HG03039 (cell line): ENCODE measurements around the gene PFDN2.
"Not testable (repeated sequence)": the region's sequence is repeated elsewhere in the genome, so short reads cannot be mapped to it uniquely, and the experiment has no call there.

Source experiments
- ATAC-seq: cut with Tn5 transposase; IDR thresholded peaks from one replicate; pipeline ENCODE4 v1.9.1; 2021; ENCODE audit warnings: mild to moderate bottlenecking, moderate library complexity; ENCODE audit not compliant: unreplicated experiment

The PFDN2 gene

DNA sequence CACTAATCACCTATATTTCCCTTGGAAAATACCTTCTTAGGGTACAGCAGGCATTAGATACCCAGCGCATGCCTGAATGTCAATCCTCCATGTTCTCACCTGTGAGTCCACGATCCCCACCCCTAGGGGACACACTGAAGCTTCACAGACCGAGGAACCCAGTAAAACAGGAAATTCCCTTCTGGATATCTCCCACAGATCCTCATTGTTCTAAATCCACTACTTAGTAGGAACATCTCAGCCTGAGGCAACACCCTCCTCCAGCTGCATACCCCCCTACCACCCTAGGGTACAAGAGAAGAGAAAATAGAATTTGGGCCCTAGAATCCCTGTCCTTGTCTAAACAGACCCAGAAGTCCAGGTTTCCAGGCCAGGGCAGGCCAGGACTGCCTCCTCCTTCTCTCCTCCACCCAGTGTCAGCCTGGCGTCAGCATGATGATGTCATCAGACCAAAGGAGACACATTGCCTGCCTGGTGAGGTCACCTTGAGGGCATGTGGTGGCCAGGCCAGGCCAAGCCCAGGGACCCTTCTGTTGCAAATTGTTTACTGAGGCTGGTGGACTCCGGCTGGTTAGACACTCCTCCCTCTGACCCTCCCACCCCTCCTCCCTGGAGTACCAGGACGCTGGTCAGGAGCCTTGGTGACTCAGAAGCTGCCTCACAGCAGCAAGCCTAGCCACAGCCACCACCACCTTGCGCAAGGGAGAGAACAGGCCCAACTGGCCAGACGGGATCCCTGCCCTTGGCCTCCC lies 34.7 kb downstream of the PFDN2 start:
- no peak for ATAC-seq

GRCh38 chr1:161082483-161082882 lies 35.4 kb downstream of the PFDN2 start:
- ATAC-seq = no peak

GRCh38 chr1:161081519-161081918 lies 36.3 kb downstream of the PFDN2 start:
- ATAC-seq = no peak

- no peak for ATAC-seq
These were observed 37.1 kb downstream of the PFDN2 start for GRCh38 chr1:161080441-161081405.

DNA sequence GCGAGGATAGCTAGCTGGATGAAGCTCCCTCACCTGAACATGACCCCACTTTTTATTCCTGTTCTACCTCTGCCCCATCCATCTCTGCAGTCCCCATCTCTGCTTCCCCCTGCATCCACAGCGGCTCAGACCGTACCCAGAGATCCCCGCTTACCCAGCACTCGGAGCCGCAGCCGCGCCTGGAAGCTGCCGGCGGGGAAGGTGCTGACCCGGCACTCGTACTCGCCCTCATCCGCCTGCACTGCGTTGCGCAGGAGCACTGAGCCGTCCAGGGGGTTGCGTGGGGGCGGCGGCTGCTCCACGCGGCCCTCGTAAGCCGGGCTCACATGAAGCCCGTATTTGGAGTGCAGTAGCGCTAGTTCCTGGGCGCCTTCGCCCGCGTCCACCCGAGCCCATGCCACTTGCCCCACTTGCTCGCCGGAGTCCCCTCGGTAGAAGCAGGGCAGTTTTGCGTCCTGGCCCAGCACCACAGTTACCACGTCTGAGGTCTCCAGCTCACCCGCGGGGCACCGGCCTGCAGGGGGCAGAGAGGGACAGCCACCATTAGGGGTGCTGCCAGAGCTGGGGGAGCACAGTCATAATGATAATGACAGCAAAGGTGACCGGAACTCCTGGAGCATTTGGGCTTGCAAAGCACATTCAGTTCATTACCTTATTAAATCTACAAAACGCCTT lies 38.3 kb downstream of the PFDN2 start:
- no peak for ATAC-seq

DNA sequence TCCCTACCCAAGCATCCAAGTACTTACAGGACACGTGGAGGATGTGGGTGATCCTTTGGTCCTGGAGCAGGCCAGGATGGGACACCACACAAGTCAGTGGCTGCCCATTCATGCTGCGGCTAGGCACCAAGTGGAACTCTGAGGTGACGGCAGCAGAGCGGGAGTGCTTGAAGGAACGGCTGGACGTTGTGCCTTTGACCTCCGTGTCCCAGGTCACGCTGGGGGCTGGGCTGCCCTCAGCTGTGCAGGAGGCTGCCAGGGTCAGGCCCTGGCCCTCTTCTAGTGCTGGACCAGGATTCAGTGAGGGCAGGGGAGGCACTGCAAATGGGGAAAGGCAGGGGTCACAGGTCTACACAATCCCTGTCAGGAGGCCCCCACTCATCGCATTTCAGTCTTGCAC lies 40.4 kb downstream of the PFDN2 start:
- no peak for ATAC-seq

DNA sequence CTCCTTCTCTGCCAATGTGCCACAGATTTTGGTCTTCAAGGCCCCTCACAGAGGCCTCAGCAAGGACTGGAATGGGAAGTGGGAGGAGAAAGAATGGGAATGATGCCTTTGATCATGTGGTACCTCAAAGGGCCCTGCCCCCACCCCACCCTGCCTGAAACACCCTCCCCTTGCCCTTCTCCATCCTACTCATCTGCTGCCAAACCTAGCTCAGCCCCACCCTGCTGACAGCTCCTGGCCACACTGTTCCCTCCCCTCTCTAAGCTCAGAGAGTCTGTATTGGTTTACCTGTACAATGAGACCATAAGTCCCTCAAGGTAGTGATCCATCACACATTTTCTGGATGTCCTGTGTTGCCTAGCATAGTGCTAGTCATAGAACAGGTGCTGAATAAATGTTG lies 41.4 kb downstream of the PFDN2 start:
- no peak for ATAC-seq

- ATAC-seq = no peak
These were observed 43.0 kb downstream of the PFDN2 start for GRCh38 chr1:161074676-161075368.

GRCh38 chr1:161073474-161074121 lies 44.2 kb downstream of the PFDN2 start:
- ATAC-seq = no peak

- ATAC-seq = no peak
These were observed 44.9 kb downstream of the PFDN2 start for GRCh38 chr1:161072751-161073449.

DNA sequence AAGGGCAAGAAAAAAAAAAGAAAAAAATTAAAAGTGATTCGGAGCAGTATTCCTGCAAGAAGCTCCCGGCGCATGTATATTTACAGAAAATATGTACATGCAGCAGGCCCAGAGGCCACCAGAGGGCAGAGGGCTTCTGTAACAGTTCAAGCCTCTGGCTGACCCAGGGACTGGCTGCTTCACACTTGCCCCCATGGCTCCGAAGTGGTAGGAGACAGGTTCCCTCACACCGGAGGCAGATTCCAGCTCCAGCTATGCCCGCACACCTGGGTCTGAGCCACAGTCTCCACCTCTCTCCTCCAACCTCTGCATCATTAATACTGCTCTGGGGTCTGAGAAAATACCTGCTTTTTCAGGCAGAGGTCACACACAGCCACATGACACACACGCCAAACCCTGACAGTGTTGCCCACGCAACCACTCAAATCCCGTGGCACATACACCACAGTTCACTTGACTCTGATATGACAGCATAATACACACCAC lies 45.9 kb downstream of the PFDN2 start:
- ATAC-seq = no peak

GRCh38 chr1:161070761-161071160 lies 47.1 kb downstream of the PFDN2 start:
- ATAC-seq = no peak

GRCh38 chr1:161069731-161070270 lies 48.0 kb downstream of the PFDN2 start, which contains the start of gene ARHGAP30:
Gene ARHGAP30 (minus strand): TSS chr1:161069891. CDS start chr1:161069624, 267 bp downstream.
- peak; percentile 80 for ATAC-seq

- ATAC-seq = peak; percentile 1
These were observed 48.6 kb downstream of the PFDN2 start for GRCh38 chr1:161069241-161069640.

DNA sequence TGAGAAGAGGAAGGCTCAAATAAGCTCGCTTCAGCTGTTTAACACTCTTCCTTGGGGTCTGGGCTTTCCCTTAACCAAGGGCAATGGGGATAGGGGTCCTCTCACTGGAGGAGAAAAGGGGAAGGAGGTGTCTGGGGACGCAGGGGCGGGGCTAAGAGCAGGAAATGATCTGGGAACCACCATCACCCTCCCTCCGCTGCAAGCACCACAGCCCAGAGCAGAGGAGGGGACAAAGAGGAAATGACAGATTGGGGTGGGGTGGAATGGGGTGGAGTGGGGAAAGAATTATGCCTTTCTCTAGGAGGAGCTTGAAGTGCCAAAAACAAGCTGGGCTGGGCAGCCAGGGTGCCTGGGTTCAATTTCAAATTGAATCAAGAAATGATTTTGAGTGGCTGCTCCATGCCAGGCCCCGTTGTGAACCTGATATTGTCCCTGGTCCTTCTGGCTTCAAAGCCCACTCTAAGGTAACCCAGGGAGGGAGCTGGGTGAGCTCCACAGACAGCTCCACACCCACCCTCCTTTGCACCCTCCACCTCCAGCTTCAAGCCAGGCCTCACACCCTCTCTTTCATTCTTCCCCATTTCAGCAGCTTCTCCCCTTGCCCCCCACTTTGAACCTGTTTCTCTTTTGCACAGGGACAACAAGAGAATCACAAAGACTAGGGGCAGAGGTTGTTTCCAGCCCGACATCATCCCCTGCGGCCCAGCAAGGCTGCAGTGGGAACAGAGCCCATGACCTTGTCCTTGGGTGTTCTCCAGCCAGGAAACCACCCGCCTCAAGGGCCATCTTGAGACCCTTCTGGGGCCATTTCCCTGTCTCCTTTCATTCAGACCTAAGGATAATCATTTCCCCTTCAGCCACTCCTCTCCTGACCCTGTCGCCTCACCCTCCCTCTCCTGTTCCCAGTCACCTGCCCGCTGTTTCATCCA lies 49.3 kb downstream of the PFDN2 start:
- peak; percentile 37 for ATAC-seq

- ATAC-seq = no peak
These were observed 51.1 kb downstream of the PFDN2 start for GRCh38 chr1:161066694-161067093.

DNA sequence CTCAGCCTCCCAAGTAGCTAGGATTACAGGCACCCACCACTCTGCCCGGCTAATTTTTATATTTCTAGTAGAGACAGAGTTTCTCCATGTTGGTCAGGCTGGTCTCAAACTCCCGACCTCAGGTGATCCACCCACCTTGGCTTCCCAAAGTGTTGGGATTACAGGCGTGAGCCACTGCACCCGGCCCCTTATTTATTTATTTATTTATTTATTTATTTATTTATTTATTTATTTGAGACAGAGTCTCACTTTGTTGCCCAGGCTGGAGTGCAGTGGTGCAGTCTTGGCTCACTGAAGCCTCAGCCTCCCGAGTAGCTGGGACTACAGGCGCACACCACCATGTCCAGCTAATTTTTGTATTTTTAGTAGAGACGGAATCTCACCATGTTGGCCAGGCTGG lies 52.2 kb downstream of the PFDN2 start:
- ATAC-seq = not testable (repeated sequence)

- ATAC-seq = not testable (repeated sequence)
These were observed 53.9 kb downstream of the PFDN2 start for GRCh38 chr1:161063936-161064335.
